ENCODE data around the gene NHLRC1.

NHLRC1 gene

GRCh38 chr6:18162401-18162800 is 39.9 kb upstream of the NHLRC1 start:
- no peak for DNase-seq (ENCODE audit: low read depth)
- H3K4me3 ChIP-seq (ENCODE audit: low read depth, low read length) = no peak overlapping the region
- TF ChIP-seq MYC (IDR thresholded peaks at IDR 0.05; ENCODE audit: low read depth, low read length) = no peak
- TF ChIP-seq CTCF (IDR thresholded peaks at IDR 0.05; ENCODE audit: low read depth, low read length) = no peak
- no peak for TF ChIP-seq MAX (IDR thresholded peaks at IDR 0.05; ENCODE audit: low read depth, low read length)
- TF ChIP-seq POLR2A (IDR thresholded peaks at IDR 0.05; ENCODE audit: extremely low read depth, insufficient read length) = no peak

GRCh38 chr6:18161431-18161830 is 39.0 kb upstream of the NHLRC1 start:
- no peak overlapping the region for H3K4me3 ChIP-seq (ENCODE audit: low read depth, low read length)
- TF ChIP-seq MYC (IDR thresholded peaks at IDR 0.05; ENCODE audit: low read depth, low read length) (no peak), POLR2A (IDR thresholded peaks at IDR 0.05; ENCODE audit: extremely low read depth, insufficient read length) (no peak), CTCF (IDR thresholded peaks at IDR 0.05; ENCODE audit: low read depth, low read length) (no peak), MAX (IDR thresholded peaks at IDR 0.05; ENCODE audit: low read depth, low read length) (no peak)
- DNase-seq (ENCODE audit: low read depth) = no peak

- no peak overlapping the region for H3K4me3 ChIP-seq (ENCODE audit: low read depth, low read length)
- no peak for DNase-seq (ENCODE audit: low read depth)
- TF ChIP-seq MYC (IDR thresholded peaks at IDR 0.05; ENCODE audit: low read depth, low read length) (no peak), MAX (IDR thresholded peaks at IDR 0.05; ENCODE audit: low read depth, low read length) (no peak), POLR2A (IDR thresholded peaks at IDR 0.05; ENCODE audit: extremely low read depth, insufficient read length) (no peak), CTCF (IDR thresholded peaks at IDR 0.05; ENCODE audit: low read depth, low read length) (no peak)
Observed at GRCh38 chr6:18160911-18161310, 38.4 kb upstream of the NHLRC1 start.

GRCh38 chr6:18155864-18156421 is 33.5 kb upstream of the NHLRC1 start:
- peak overlapping the region; percentile 81 for H3K4me3 ChIP-seq (ENCODE audit: low read depth, low read length)
- DNase-seq (ENCODE audit: low read depth) = peak; percentile 77
- TF ChIP-seq POLR2A (IDR thresholded peaks at IDR 0.05; ENCODE audit: extremely low read depth, insufficient read length) = no peak
- TF ChIP-seq CTCF (IDR thresholded peaks at IDR 0.05; ENCODE audit: low read depth, low read length) = peak; percentile 12
- no peak for TF ChIP-seq MAX (IDR thresholded peaks at IDR 0.05; ENCODE audit: low read depth, low read length)

- peak; percentile 98 for DNase-seq (ENCODE audit: low read depth)
- H3K4me3 ChIP-seq (ENCODE audit: low read depth, low read length) = peak within 1 kb of the TSS; percentile 98
- TF ChIP-seq POLR2A (IDR thresholded peaks at IDR 0.05; ENCODE audit: extremely low read depth, insufficient read length) (peak; percentile 51), CTCF (IDR thresholded peaks at IDR 0.05; ENCODE audit: low read depth, low read length) (no peak), MYC (IDR thresholded peaks at IDR 0.05; ENCODE audit: low read depth, low read length) (peak; percentile 7; the same call in 1 of the 2 replicates), MAX (IDR thresholded peaks at IDR 0.05; ENCODE audit: low read depth, low read length) (no peak)
Observed at GRCh38 chr6:18155150-18155863, 32.8 kb upstream of the NHLRC1 start, which contains the start of gene KDM1B. Gene KDM1B, plus strand, starts transcription at chr6:18155422. Its CDS starts 4,474 bp downstream, at chr6:18159896.

Data from NB4 (cell line).